Fibroblast of lung (primary cell): ENCODE data around the gene SH3GL3. TPM values are rescaled to one million over a fixed set of nuclear protein-coding genes. Genes with fewer than 3 reads are reported as not detected.

Source experiments
- DNase-seq, 2 donors: peaks; one replicate each; pipeline versions ENCODE4 v3.0.0 to v3.0.0-alpha.2; 2010; ENCODE audit warnings: low read depth in 2 of 2
- H2AFZ ChIP-seq: 2 replicates; pipeline ENCODE4 v1.5.1; 2012; ENCODE audit warnings: low read length, control low read depth, inconsistent platforms
- H3K27ac ChIP-seq: 2 replicates; pipeline ENCODE4 v1.5.1; 2011; ENCODE audit warnings: low read length, control low read depth; ENCODE audit not compliant: insufficient read depth
- H3K27me3 ChIP-seq: 2 replicates; pipeline ENCODE4 v1.5.1; 2011; ENCODE audit warnings: mild to moderate bottlenecking, low read length; ENCODE audit not compliant: control insufficient read depth, insufficient read depth
- H3K36me3 ChIP-seq: 2 replicates; pipeline ENCODE4 v1.5.1; 2011; ENCODE audit warnings: low read length; ENCODE audit not compliant: control insufficient read depth, insufficient read depth
- H3K4me1 ChIP-seq: 2 replicates; pipeline ENCODE4 v1.5.1; 2011; ENCODE audit warnings: low read length; ENCODE audit not compliant: control insufficient read depth, insufficient read depth; ENCODE audit errors: extremely low read depth
- H3K4me2 ChIP-seq: 2 replicates; pipeline ENCODE4 v1.5.1; 2011; ENCODE audit warnings: low read length, control low read depth; ENCODE audit not compliant: insufficient read depth; ENCODE audit errors: extremely low read depth
- H3K4me3 ChIP-seq, 4 experiments: fragments of 200-600 bp in 1 of 4; sonication (generic) in 1 of 4; replicated peaks in 1 of 4; 2 replicates each; pipeline ENCODE4 v1.5.1; 2011 to 2016; ENCODE audit warnings: low read length in 4 of 4, low read depth in 3 of 4, mild to moderate bottlenecking in 3 of 4, control low read depth in 2 of 4, inconsistent platforms in 1 of 4, mixed read lengths in 1 of 4; ENCODE audit not compliant: insufficient read depth in 1 of 4; ENCODE audit errors: control extremely low read depth in 1 of 4
- H3K79me2 ChIP-seq: 2 replicates; pipeline ENCODE4 v1.5.1; 2012; ENCODE audit warnings: mild to moderate bottlenecking, low read length, inconsistent platforms; ENCODE audit not compliant: control insufficient read depth, insufficient read depth
- H3K9ac ChIP-seq: 2 replicates; pipeline ENCODE4 v1.5.1; 2011; ENCODE audit warnings: mild to moderate bottlenecking, low read length, control low read depth; ENCODE audit not compliant: insufficient read depth
- H3K9me3 ChIP-seq: 2 replicates; pipeline ENCODE4 v1.5.1; 2012; ENCODE audit warnings: low read depth, low read length; ENCODE audit not compliant: control insufficient read depth, insufficient read depth
- H4K20me1 ChIP-seq: 2 replicates; pipeline ENCODE4 v1.5.1; 2011; ENCODE audit warnings: low read length; ENCODE audit not compliant: control insufficient read depth, insufficient read depth; ENCODE audit errors: extremely low read depth
- CTCF ChIP-seq, 2 donors: IDR thresholded peaks in 1 of 2; conservative IDR thresholded peaks in 1 of 2; 1 replicate in 1 of 2; 2 replicates in 1 of 2; pipeline ENCODE4 v1.5.1; 2011 to 2012; ENCODE audit warnings: low read length in 2 of 2, control low read depth in 1 of 2, inconsistent platforms in 1 of 2, low read depth in 1 of 2, mild to moderate bottlenecking in 1 of 2
- EZH2 ChIP-seq: IDR thresholded peaks from 2 replicates; pipeline ENCODE4 v1.5.1; 2012; ENCODE audit warnings: low read length, control low read depth, mild to moderate bottlenecking; ENCODE audit errors: missing control alignments
- polyA plus RNA-seq, 2 donors: library from polyadenylated mRNA; depleted of rRNA in 1 of 2; stranded (reverse) in 1 of 2; unstranded in 1 of 2; fragments of >200 nt; gene quantifications; 2 replicates each; pipeline ENCODE4 v1.2.1, GENCODE V29; 2011 to 2012; ENCODE audit warnings: missing spikeins in 1 of 2
- total RNA-seq: library from RNA; depleted of rRNA; stranded (reverse); fragments of >200 nt; gene quantifications from 2 replicates; pipeline ENCODE4 v1.2.1, GENCODE V29; 2014

The SH3GL3 gene
- total and polyA plus RNA-seq, 2 donors (not counting 1 experiment from before 2014, with no cell fraction given), result under 0.01 to 0.05 TPM

GRCh38 chr15:83496766-83497165 is 49.6 kb downstream of the SH3GL3 start:
- no peaks in the 10 kb centered on the region for H3K79me2 ChIP-seq
- H3K27ac ChIP-seq, result no peak overlapping the region
- H3K9me3 ChIP-seq, result no peaks in the 10 kb centered on the region
- no peaks in the 10 kb centered on the region for H3K36me3 ChIP-seq
- no peaks in the 10 kb centered on the region for H3K4me1 ChIP-seq
- no peak overlapping the region for H3K4me3 ChIP-seq
- TF ChIP-seq CTCF (conservative IDR thresholded peaks at IDR 0.05 in 1 of 2, IDR thresholded peaks at IDR 0.05 in 1 of 2; ENCODE audit: low read depth in 1 of 2, low read length in 2 of 2), result no peak
- TF ChIP-seq EZH2, result no peak
- DNase-seq, result no peak
- no peak overlapping the region for H2AFZ ChIP-seq
- H3K9ac ChIP-seq, result no peak overlapping the region
- no peaks in the 10 kb centered on the region for H4K20me1 ChIP-seq
- H3K4me2 ChIP-seq, result no peak overlapping the region
- no peaks in the 10 kb centered on the region for H3K27me3 ChIP-seq

- H2AFZ ChIP-seq, result no peak overlapping the region
Measured at GRCh38 chr15:83498374-83498773, 51.2 kb downstream of the SH3GL3 start.

DNA sequence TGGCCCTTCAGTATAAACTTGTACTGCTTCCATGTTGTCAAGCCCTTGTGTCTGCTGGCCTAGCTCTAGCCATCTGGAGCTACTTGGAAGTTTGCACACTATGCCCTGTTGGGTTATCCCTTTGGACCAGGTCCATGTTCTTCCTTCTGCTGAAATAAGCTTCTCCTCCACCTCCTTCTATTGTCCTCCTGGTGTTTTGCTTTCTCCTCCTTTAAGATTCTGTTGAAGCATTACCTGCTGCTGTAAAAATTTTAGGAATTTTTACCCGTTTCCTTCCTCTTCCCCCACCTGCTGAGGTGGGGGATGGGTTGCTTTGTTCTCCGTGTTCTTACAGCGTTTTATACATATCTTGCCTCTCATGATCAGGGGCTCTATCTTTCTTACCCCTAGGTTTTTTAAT is 51.7 kb downstream of the SH3GL3 start:
- Histone ChIP-seq H3K36me3 (no peaks in the 10 kb centered on the region), H3K4me1 (no peaks in the 10 kb centered on the region), H3K27ac (no peak overlapping the region), H3K27me3 (no peaks in the 10 kb centered on the region), H3K4me3 (no peak overlapping the region), H3K79me2 (no peaks in the 10 kb centered on the region), H2AFZ (no peak overlapping the region), H3K9me3 (no peaks in the 10 kb centered on the region), H3K4me2 (no peak overlapping the region), H4K20me1 (no peaks in the 10 kb centered on the region), H3K9ac (no peak overlapping the region)
- TF ChIP-seq CTCF (conservative IDR thresholded peaks at IDR 0.05 in 1 of 2, IDR thresholded peaks at IDR 0.05 in 1 of 2; ENCODE audit: low read depth in 1 of 2, low read length in 2 of 2) (no peak), EZH2 (no peak)
- DNase-seq, result no peak

More at GRCh38 chr15:83498374-83498773, 51.2 kb downstream of the SH3GL3 start:
- DNase-seq, result no peak
- H3K4me1 ChIP-seq, result no peaks in the 10 kb centered on the region
- no peaks in the 10 kb centered on the region for H3K79me2 ChIP-seq
- H3K36me3 ChIP-seq, result no peaks in the 10 kb centered on the region
- H3K27me3 ChIP-seq, result no peaks in the 10 kb centered on the region
- H3K9ac ChIP-seq, result no peak overlapping the region
- H4K20me1 ChIP-seq, result no peaks in the 10 kb centered on the region
- H3K9me3 ChIP-seq, result no peaks in the 10 kb centered on the region
- no peak overlapping the region for H3K4me3 ChIP-seq
- TF ChIP-seq CTCF (conservative IDR thresholded peaks at IDR 0.05 in 1 of 2, IDR thresholded peaks at IDR 0.05 in 1 of 2; ENCODE audit: low read depth in 1 of 2, low read length in 2 of 2), result no peak
- no peak for TF ChIP-seq EZH2
- H3K27ac ChIP-seq, result no peak overlapping the region
- no peak overlapping the region for H3K4me2 ChIP-seq
